ENCODE data around the gene NOS1AP.

NOS1AP gene

DNA sequence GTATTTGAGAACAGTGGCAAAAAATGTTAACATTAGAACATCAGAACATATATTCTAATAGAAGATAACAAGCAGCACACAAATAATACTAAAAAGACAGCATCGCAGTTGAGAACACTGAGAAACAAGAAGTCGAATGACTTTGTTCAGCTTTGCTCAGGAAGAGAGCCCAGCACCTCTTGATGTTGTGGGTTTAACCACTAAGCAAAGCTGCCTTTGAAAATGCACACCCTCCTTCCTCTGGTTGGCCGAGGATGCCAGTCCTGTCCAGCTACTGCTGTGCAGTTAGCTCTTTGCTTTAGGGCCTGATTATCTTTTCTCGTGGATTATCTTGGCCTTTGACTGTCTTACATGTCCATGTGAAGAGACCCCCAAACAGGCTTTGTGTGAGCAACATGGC, 246.7 kb downstream of the NOS1AP start:
- DNase-seq (ENCODE audit: extremely low spot score) = no peak
- no peak for TF ChIP-seq BHLHE40 (IDR thresholded peaks at IDR 0.05; ENCODE audit: borderline replicate concordance)
- TF ChIP-seq ZNF384 (IDR thresholded peaks at IDR 0.05) = no peak
- no peak for TF ChIP-seq SUZ12 (IDR thresholded peaks at IDR 0.05)
- TF ChIP-seq CTBP1 (IDR thresholded peaks at IDR 0.05; ENCODE audit: borderline replicate concordance) = no peak
- TF ChIP-seq TARDBP (IDR thresholded peaks at IDR 0.05) = no peak
- TF ChIP-seq ARNT (IDR thresholded peaks at IDR 0.05) = no peak
- TF ChIP-seq L3MBTL2 (conservative IDR thresholded peaks at IDR 0.05) = no peak
- TF ChIP-seq FOXK2 (IDR thresholded peaks at IDR 0.05) = no peak
- TF ChIP-seq, protein P1, sequence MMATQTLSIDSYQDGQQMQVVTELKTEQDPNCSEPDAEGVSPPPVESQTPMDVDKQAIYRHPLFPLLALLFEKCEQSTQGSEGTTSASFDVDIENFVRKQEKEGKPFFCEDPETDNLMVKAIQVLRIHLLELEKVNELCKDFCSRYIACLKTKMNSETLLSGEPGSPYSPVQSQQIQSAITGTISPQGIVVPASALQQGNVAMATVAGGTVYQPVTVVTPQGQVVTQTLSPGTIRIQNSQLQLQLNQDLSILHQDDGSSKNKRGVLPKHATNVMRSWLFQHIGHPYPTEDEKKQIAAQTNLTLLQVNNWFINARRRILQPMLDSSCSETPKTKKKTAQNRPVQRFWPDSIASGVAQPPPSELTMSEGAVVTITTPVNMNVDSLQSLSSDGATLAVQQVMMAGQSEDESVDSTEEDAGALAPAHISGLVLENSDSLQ (IDR thresholded peaks at IDR 0.05) = no peak
- TF ChIP-seq FOXA1 (IDR thresholded peaks at IDR 0.05) = no peak
- TF ChIP-seq SP1 (IDR thresholded peaks at IDR 0.05) = no peak
- no peak for TF ChIP-seq NFRKB (IDR thresholded peaks at IDR 0.05)
- no peak for TF ChIP-seq LEF1 (IDR thresholded peaks at IDR 0.05; ENCODE audit: borderline replicate concordance)
- no peak for TF ChIP-seq HDGF (IDR thresholded peaks at IDR 0.05; ENCODE audit: borderline replicate concordance)
- ChIA-PET POLR2A (no interaction called here), CTCF (no interaction called here)

DNA sequence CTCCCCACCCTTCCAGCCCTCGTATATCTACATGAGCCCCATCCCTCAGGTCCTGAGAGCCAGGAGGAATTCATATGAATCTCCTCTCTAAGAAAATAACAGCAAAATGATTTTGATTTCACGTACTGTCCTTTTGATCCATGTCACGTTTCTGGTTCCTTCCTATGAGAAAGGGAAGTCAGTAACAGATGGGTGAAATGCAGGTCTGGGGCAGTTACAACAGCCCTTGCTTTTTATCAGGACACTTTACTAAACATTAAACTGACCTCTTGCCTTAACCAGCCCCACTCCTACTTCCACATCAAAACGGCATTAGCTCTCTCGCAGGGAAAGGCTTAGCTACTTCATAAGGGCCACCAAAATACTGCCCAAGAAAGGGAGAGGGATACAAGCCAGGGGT, 248.1 kb downstream of the NOS1AP start:
- ChIA-PET CTCF (no interaction called here), POLR2A (no interaction called here)
- TF ChIP-seq, protein P1 (IDR thresholded peaks at IDR 0.05) = no peak
- TF ChIP-seq SUZ12 (IDR thresholded peaks at IDR 0.05) = no peak
- TF ChIP-seq SP1 (IDR thresholded peaks at IDR 0.05) = no peak
- TF ChIP-seq ELF4 (IDR thresholded peaks at IDR 0.05) = no peak
- no peak for TF ChIP-seq FOXM1 (IDR thresholded peaks at IDR 0.05; ENCODE audit: borderline replicate concordance)
- no peak for TF ChIP-seq L3MBTL2 (conservative IDR thresholded peaks at IDR 0.05)
- no peak for TF ChIP-seq CTBP1 (IDR thresholded peaks at IDR 0.05; ENCODE audit: borderline replicate concordance)
- TF ChIP-seq FOXA1 (IDR thresholded peaks at IDR 0.05) = no peak
- TF ChIP-seq HDGF (IDR thresholded peaks at IDR 0.05; ENCODE audit: borderline replicate concordance) = no peak
- TF ChIP-seq NFRKB (IDR thresholded peaks at IDR 0.05) = no peak
- TF ChIP-seq ZNF384 (IDR thresholded peaks at IDR 0.05) = no peak
- TF ChIP-seq BHLHE40 (IDR thresholded peaks at IDR 0.05; ENCODE audit: borderline replicate concordance) = no peak
- TF ChIP-seq TARDBP (IDR thresholded peaks at IDR 0.05) = no peak
- no peak for DNase-seq (ENCODE audit: extremely low spot score)

DNA sequence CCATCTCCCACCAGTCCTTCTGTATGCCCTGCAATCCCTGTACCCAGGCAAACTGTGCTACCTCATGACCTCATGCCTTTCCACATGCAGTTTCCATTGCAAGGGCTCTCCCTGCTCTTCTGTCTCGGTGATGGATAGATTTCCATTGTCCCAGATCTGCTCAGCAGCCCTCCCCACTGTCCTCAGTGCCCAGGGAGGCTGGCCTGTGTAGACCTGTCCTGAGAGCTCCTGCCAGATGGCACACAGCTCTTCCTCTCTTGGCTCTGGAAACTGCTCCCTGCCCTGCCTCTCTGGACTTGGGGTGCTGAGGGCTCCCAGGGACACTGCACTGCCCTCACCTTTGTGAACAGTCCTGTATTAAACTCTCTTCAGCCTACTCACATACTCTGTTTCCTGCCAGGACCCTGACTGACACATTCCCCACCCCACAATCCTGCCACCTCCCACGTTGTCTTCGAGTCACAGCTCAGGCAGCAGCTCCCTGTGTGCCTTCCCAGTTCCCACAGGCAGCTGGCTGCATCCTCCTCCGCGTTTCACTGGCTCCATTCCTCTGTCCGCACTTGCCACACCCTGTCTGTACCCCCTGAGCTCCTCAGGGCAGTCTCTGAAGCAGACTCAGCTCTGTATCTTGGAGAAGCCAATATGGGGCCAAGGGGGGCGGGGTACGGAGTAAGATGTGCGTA, 250.1 kb downstream of the NOS1AP start:
- CTCF ChIA-PET = no interaction called here
- no peak for DNase-seq (ENCODE audit: extremely low spot score)
- POLR2A ChIA-PET = no interaction called here
- TF ChIP-seq SP1 (IDR thresholded peaks at IDR 0.05) = no peak
- no peak for TF ChIP-seq NFRKB (IDR thresholded peaks at IDR 0.05)

DNA sequence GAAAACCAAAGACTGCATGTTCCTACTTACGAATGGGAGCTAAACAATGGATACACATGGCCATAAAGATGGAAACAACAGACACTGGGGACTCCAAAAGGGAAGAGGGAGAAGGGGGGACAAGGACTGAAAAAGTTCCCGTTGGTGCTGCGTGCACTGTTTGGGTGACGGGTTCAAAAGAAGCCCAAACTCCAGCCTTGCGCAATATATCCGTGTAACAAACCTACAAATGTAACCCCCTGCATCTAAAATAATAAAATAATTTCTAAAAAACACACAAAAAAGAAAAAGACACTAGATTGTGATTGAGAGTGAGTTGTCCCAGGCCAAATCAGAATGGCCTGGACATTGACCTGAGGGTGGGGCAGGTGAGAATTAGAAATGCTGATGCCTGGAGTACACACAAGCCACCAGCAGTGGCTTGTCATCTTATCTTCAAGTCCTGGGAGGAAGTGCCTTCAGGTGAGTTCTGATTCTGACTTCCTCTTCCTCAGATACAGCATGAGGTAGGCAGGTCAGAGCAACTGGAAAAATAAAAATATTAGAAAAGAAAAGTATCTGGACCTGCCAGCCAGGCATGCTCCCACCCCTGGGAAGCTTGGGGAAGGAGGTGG, 252.4 kb downstream of the NOS1AP start:
- POLR2A ChIA-PET = no interaction called here
- DNase-seq (ENCODE audit: extremely low spot score) = no peak
- CTCF ChIA-PET = no interaction called here
- no peak for TF ChIP-seq NFRKB (IDR thresholded peaks at IDR 0.05)
- TF ChIP-seq, protein P1 (IDR thresholded peaks at IDR 0.05) = no peak
- TF ChIP-seq SP1 (IDR thresholded peaks at IDR 0.05) = no peak
- TF ChIP-seq LEF1 (IDR thresholded peaks at IDR 0.05; ENCODE audit: borderline replicate concordance) = no peak
- no peak for TF ChIP-seq FOXM1 (IDR thresholded peaks at IDR 0.05; ENCODE audit: borderline replicate concordance)
- no peak for TF ChIP-seq ELF4 (IDR thresholded peaks at IDR 0.05)
- TF ChIP-seq L3MBTL2 (conservative IDR thresholded peaks at IDR 0.05) = no peak

DNA sequence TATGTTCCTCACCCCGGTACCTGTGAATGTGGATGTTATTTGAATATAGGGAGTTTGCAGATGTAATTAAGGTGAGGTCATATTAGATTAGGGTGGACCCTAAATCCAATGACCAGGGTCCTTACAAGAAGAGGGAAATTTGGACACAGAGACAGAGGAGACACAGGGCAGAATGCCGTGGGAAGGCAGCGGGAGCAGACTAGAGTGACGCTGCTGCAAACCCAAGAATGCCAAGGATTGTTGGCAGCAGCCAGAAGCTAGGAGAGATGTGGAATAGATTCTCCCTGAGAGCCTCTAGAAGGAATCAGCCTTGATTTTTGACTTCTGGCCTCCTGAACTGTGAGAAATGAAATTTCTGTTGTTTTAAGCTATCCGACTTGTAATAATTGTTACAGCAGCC, 253.5 kb downstream of the NOS1AP start:
- ChIA-PET POLR2A (no interaction called here), CTCF (no interaction called here)
- no peak for DNase-seq (ENCODE audit: extremely low spot score)
- TF ChIP-seq, protein P1 (IDR thresholded peaks at IDR 0.05) = no peak
- TF ChIP-seq CTBP1 (IDR thresholded peaks at IDR 0.05; ENCODE audit: borderline replicate concordance) (no peak), NFRKB (IDR thresholded peaks at IDR 0.05) (no peak), BHLHE40 (IDR thresholded peaks at IDR 0.05; ENCODE audit: borderline replicate concordance) (no peak), FOXK2 (IDR thresholded peaks at IDR 0.05) (no peak), ELF4 (IDR thresholded peaks at IDR 0.05) (no peak), TARDBP (IDR thresholded peaks at IDR 0.05) (no peak), ZNF384 (IDR thresholded peaks at IDR 0.05) (no peak), SP1 (IDR thresholded peaks at IDR 0.05) (no peak), L3MBTL2 (conservative IDR thresholded peaks at IDR 0.05) (no peak), SUZ12 (IDR thresholded peaks at IDR 0.05) (no peak), FOXA1 (IDR thresholded peaks at IDR 0.05) (no peak), FOXM1 (IDR thresholded peaks at IDR 0.05; ENCODE audit: borderline replicate concordance) (no peak), HDGF (IDR thresholded peaks at IDR 0.05; ENCODE audit: borderline replicate concordance) (no peak), LEF1 (IDR thresholded peaks at IDR 0.05; ENCODE audit: borderline replicate concordance) (no peak), ARNT (IDR thresholded peaks at IDR 0.05) (no peak)

DNA sequence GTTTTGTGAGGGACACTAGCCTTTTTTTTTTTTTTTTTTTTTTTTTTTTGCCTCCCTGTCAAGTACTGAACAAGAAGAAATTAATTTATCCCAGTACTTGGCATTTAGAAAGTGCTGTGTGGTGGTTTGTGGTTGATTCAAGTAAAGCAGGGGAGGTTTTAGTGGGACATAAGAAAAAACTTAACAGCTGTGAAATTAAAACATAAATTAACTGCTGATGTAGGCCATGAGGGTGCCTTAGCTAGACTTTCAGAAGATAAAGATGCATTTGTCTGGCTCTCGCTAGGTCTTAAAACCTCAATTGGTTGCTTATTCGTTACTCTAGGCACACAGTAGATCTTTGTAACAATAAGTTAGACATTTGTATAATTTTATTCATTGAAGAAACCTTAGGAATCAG, 254.9 kb downstream of the NOS1AP start:
- no peak for DNase-seq (ENCODE audit: extremely low spot score)
- ChIA-PET POLR2A (interaction anchor here (0.6 kb wide), 1 partner anchor 77 kb away, joined by 3 read pairs; no protein-coding TSS in a partner anchor), CTCF (no interaction called here)
- TF ChIP-seq SP1 (IDR thresholded peaks at IDR 0.05) = no peak
- no peak for TF ChIP-seq FOXM1 (IDR thresholded peaks at IDR 0.05; ENCODE audit: borderline replicate concordance)
- TF ChIP-seq CTBP1 (IDR thresholded peaks at IDR 0.05; ENCODE audit: borderline replicate concordance) = no peak
- no peak for TF ChIP-seq L3MBTL2 (conservative IDR thresholded peaks at IDR 0.05)
- TF ChIP-seq, protein P1 (IDR thresholded peaks at IDR 0.05) = no peak
- no peak for TF ChIP-seq ARNT (IDR thresholded peaks at IDR 0.05)
- TF ChIP-seq LEF1 (IDR thresholded peaks at IDR 0.05; ENCODE audit: borderline replicate concordance) = no peak
- TF ChIP-seq TARDBP (IDR thresholded peaks at IDR 0.05) = no peak
- no peak for TF ChIP-seq ZNF384 (IDR thresholded peaks at IDR 0.05)
